ENCODE measurements around the gene PAWR.

- TF ChIP-seq EZH2 (IDR thresholded peaks at IDR 0.05; ENCODE audit: insufficient read depth, low read length): no peak
- TF ChIP-seq, protein P1, sequence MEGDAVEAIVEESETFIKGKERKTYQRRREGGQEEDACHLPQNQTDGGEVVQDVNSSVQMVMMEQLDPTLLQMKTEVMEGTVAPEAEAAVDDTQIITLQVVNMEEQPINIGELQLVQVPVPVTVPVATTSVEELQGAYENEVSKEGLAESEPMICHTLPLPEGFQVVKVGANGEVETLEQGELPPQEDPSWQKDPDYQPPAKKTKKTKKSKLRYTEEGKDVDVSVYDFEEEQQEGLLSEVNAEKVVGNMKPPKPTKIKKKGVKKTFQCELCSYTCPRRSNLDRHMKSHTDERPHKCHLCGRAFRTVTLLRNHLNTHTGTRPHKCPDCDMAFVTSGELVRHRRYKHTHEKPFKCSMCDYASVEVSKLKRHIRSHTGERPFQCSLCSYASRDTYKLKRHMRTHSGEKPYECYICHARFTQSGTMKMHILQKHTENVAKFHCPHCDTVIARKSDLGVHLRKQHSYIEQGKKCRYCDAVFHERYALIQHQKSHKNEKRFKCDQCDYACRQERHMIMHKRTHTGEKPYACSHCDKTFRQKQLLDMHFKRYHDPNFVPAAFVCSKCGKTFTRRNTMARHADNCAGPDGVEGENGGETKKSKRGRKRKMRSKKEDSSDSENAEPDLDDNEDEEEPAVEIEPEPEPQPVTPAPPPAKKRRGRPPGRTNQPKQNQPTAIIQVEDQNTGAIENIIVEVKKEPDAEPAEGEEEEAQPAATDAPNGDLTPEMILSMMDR (IDR thresholded peaks at IDR 0.05; ENCODE audit: insufficient read depth, low read depth, low read length): no peak
These were observed 131.8 kb downstream of the PAWR start for GRCh38 chr12:79558924-79559469.
